HG02840 (cell line): ENCODE measurements around the gene ZKSCAN4.

Source experiments
- ATAC-seq: cut with Tn5 transposase; IDR thresholded peaks from one replicate; pipeline ENCODE4 v1.9.1; 2021; ENCODE audit warnings: mild to moderate bottlenecking, moderate library complexity, moderate number of reproducible peaks; ENCODE audit not compliant: unreplicated experiment, low FRiP score

ZKSCAN4 gene

GRCh38 chr6:28211840-28212509 is 40.1 kb downstream of the ZKSCAN4 start:
- no peak for ATAC-seq

- no peak for ATAC-seq
Observed at GRCh38 chr6:28209753-28210535, 42.1 kb downstream of the ZKSCAN4 start.

DNA sequence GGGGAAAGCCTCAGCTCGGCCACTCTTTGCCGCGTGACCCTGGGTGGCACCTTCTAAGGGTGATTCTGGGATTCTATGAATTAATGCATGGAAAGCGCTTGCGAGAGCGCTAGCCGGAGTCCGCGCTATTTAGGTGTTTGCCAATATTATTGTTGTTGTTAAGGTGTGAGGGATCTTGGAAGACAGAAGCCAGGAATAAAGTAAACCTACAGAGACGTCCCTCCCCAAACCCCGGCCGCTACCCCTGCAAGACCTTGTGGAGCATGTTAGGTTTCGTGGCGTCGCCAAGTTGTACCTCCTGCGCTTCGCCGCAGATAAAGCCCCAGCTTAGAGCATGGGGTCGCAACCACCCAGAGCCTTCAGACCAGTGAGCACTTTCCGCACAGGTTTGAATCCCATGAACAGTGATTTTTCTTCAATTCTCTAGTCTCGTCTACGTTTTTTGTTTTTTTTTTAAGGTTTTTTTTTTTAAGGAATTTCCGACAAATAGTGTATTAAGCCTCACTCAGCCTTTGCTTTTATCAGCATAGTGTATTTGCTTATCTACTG is 43.9 kb downstream of the ZKSCAN4 start:
- ATAC-seq, result no peak

DNA sequence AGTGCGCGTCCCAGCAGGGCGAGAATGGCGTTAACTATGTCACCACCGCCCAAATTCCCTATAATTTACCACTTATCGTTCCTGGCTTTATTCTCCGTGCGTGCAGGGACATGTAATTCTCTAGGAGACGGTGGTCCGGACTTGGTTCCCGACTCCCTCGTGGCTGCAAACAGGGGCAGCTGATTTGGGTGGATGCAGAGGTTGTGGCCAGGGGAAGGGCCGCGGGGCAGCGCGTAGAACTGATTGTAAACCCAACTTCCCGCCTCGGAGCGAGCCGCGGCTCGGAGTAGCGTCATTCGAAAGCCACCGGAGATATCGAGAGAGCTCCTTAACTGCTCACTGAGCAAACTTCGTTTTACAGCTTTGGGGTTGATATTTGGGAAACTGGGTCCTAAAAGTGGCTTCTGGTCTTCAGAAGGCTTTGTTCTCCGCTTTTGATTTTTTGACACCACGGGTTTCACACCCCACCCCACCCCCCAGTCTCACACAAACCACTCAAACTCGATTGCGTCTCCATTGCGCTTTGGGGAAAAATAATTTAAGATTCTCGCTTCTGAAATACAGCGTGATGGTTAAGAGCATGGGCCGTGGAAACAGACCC is 44.5 kb downstream of the ZKSCAN4 start:
- no peak for ATAC-seq

DNA sequence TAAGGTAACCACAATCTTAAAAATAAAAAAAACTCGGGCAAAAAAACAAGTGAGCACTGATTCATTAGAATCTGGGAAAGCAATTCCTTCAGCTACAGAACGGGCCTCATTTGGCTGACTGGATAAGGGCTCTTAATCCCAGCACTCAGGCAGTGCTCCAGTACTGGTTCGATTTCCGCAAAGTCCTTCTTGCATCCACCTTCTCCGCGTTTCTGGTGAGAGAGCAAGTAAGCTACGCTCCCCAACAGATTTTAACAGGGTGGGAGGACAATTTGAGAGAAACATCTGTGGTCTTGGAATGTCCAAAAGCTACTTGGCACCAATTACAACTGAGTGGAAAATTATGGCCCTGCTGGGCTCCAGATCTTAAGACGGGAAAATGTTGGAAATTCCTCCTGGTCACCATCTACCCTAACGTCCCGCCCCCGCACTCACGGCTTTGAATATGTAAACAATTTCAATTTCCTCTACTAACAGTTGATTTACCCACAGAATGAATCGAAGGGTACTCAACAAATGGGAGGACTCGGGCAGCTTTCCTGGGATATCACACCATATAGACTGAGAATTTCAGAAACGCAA is 45.0 kb downstream of the ZKSCAN4 start:
- no peak for ATAC-seq

DNA sequence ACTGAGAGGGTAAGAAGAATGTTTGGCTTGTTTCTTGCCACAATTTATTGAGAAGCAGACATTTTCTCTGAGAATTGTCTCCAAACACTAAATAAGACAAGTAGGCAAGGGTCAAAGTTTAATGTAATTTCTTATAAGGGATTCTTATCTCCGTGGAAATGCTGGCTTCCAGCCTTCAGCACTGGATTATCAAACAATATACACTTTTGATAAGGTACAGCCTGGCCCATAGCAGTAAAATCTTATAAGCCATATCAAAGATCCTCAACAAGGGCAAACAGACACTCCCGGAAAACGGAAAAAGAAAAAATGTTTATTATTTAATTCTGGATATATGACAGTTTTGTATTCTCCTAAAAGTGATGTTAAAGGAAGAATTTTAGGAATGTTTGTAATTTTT is 45.5 kb downstream of the ZKSCAN4 start:
- ATAC-seq, result no peak

GRCh38 chr6:28205879-28206278 is 46.2 kb downstream of the ZKSCAN4 start:
- ATAC-seq, result no peak

DNA sequence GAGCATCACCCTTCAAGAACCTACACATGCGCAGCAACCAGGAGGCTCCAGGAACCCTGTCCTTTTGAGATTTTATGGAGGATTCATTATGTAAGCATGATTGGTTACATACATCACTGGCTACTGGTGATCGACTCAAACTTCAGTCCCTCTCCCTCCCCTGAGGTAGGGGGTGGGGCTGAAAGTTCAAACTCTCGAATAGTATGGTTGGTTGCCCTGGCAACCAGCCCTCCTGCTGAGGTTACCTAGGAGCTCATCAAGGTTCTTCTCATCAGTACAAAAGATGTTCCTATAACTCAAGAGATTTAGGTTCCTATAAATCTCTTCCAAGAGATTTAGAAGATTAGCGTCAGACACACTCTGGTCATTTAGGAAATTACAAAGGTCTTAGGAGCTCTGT is 48.9 kb downstream of the ZKSCAN4 start:
- ATAC-seq, result no peak

GRCh38 chr6:28200020-28200419 is 52.0 kb downstream of the ZKSCAN4 start:
- ATAC-seq, result no peak
